PC-3 (cell line): ENCODE data around the gene LRRC57. TPM values are rescaled to one million over a fixed set of nuclear protein-coding genes. Genes with fewer than 3 reads are reported as not detected.

Experiments used
- ATAC-seq: fragments of 200-7000 bp; cut with Tn5 transposase; 2 replicates; pipeline ENCODE4 v1.9.1; 2020; ENCODE audit warnings: mild to moderate bottlenecking, moderate library complexity
- BruUV-seq: library from RNA; stranded (reverse); fragments of 400-500 nt; replicated peaks from 2 replicates; lab custom pipeline; 2021; lab: Mats Ljungman, UMichigan
- CTCF ChIA-PET: fragments of 300-600 bp; sonication (Branson Sonifier 250); formaldehyde crosslinking; loops from one replicate; lab custom pipeline; 2022; ENCODE audit warnings: antibody characterized with exemption; lab: Charles Lee
- POLR2A ChIA-PET: fragments of 300-600 bp; sonication (Branson Sonifier 250); formaldehyde crosslinking; loops from one replicate; lab custom pipeline; 2022; ENCODE audit warnings: antibody characterized with exemption; ENCODE audit not compliant: unreplicated experiment; lab: Charles Lee
- DNase-seq: peaks from one replicate; pipeline ENCODE4 v3.0.0-alpha.2; 2015
- H2AFZ ChIP-seq: fragments of 300-600 bp; sonication (generic); 2 replicates; pipeline ENCODE4 v1.6.0; 2016; ENCODE audit warnings: antibody characterized with exemption, low read length
- H3F3A ChIP-seq: fragments of 300-600 bp; sonication (generic); one replicate; pipeline ENCODE4 v1.6.0; 2017; ENCODE audit warnings: antibody characterized with exemption, low read length, control low read depth, mild to moderate bottlenecking; ENCODE audit not compliant: unreplicated experiment
- H3K27ac ChIP-seq: fragments of 300-600 bp; sonication (generic); 2 replicates; pipeline ENCODE4 v1.5.1; 2016; ENCODE audit warnings: mild to moderate bottlenecking, low read length
- H3K27me3 ChIP-seq: fragments of 300-600 bp; sonication (generic); 2 replicates; pipeline ENCODE4 v1.6.1; 2016; ENCODE audit warnings: low read length, mixed read lengths
- H3K36me3 ChIP-seq: fragments of 300-600 bp; sonication (generic); 2 replicates; pipeline ENCODE4 v1.6.1; 2016; ENCODE audit warnings: low read depth, mixed run types, low read length, mixed read lengths
- H3K4me1 ChIP-seq: fragments of 300-600 bp; sonication (generic); 2 replicates; pipeline ENCODE4 v1.5.1; 2016; ENCODE audit warnings: low read length; ENCODE audit not compliant: insufficient read depth
- H3K4me2 ChIP-seq: fragments of 300-600 bp; sonication (generic); 2 replicates; pipeline ENCODE4 v1.6.0; 2016; ENCODE audit warnings: low read length
- H3K4me3 ChIP-seq: fragments of 300-600 bp; sonication (generic); 2 replicates; pipeline ENCODE4 v1.5.1; 2016; ENCODE audit warnings: mild to moderate bottlenecking, low read length, mixed read lengths
- H3K79me2 ChIP-seq: fragments of 300-600 bp; sonication (generic); 2 replicates; pipeline ENCODE4 v1.6.1; 2017; ENCODE audit warnings: low read length, mixed read lengths
- H3K9ac ChIP-seq: fragments of 300-600 bp; sonication (generic); 2 replicates; pipeline ENCODE4 v1.6.0; 2016; ENCODE audit warnings: mild to moderate bottlenecking, low read length
- H3K9me2 ChIP-seq: fragments of 300-600 bp; sonication (generic); replicated peaks from 2 replicates; pipeline ENCODE4 v1.6.1; 2016; ENCODE audit warnings: mixed run types, low read length, mixed read lengths
- H3K9me3 ChIP-seq: fragments of 300-600 bp; sonication (generic); 2 replicates; pipeline ENCODE4 v1.6.1; 2016; ENCODE audit warnings: low read length, mixed read lengths
- H4K20me1 ChIP-seq: fragments of 300-600 bp; sonication (generic); 2 replicates; pipeline ENCODE4 v1.6.1; 2016; ENCODE audit warnings: low read length, mixed read lengths
- CTCF ChIP-seq: fragments of 300-600 bp; sonication (generic); conservative IDR thresholded peaks from 2 replicates; pipeline ENCODE4 v1.5.1; 2017; ENCODE audit warnings: antibody characterized with exemption, low read depth, mild to moderate bottlenecking, low read length
- EZH2 ChIP-seq: fragments of 300-600 bp; sonication (generic); IDR thresholded peaks from one replicate; pipeline ENCODE4 v1.6.1; 2017; ENCODE audit warnings: antibody characterized with exemption, mild to moderate bottlenecking, low read length; ENCODE audit not compliant: unreplicated experiment
- EZH2phosphoT487 ChIP-seq: fragments of 300-600 bp; sonication (generic); IDR thresholded peaks from 2 replicates; pipeline ENCODE4 v1.6.1; 2018; ENCODE audit warnings: mild to moderate bottlenecking, antibody characterized with exemption, low read length, borderline replicate concordance
- intact Hi-C: fragments of 100-400 bp; cut with micrococcal nuclease; formaldehyde crosslinking; loops from 2 replicates; pipeline ENCODE4 v1.9.0; 2023
- total RNA-seq: library from RNA; depleted of rRNA; stranded (reverse); fragments of >200 nt; gene quantifications from 2 replicates; pipeline ENCODE4 v1.2.3, GENCODE V29; 2014

LRRC57 gene
- total RNA-seq, 1 experiment from 2014 or later: 9.1 TPM

- Histone ChIP-seq H3K9me3 (no peaks in the 10 kb centered on the region), H4K20me1 (no peaks in the 10 kb centered on the region), H3F3A (no peaks in the 10 kb centered on the region), H3K9ac (no peak overlapping the region), H3K4me3 (peak overlapping the region; percentile 56), H3K27me3 (no peaks in the 10 kb centered on the region), H3K4me1 (peaks cover 11% of the 10 kb centered on the region), H2AFZ (peak overlapping the region; percentile 62), H3K36me3 (no peaks in the 10 kb centered on the region), H3K9me2 (no peaks in the 10 kb centered on the region), H3K4me2 (peak overlapping the region; percentile 73), H3K79me2 (peaks cover under 1% of the 10 kb centered on the region; the same call in 1 of the 2 replicates), H3K27ac (no peak overlapping the region)
- DNase-seq (peak; percentile 76), ATAC-seq (peak; percentile 98)
- no TSS peak for BruUV-seq
- intact Hi-C loops: loop anchor here (2.0 to 5.0 kb wide), 2 partner anchors 34 to 70 kb away; partner anchors contain the start of genes HAUS2 and LRRC57
- ChIA-PET POLR2A (interaction anchor here (0.5 to 1.4 kb wide), 3 partner anchors 10 to 145 kb away, joined by 3 to 9 read pairs (median 4); no protein-coding TSS in a partner anchor), CTCF (no interaction called here)
- TF ChIP-seq CTCF: no peak
- TF ChIP-seq EZH2: no peak
- TF ChIP-seq EZH2phosphoT487: no peak
Observed at GRCh38 chr15:42581272-42581730, 32.7 kb upstream of the LRRC57 start.

GRCh38 chr15:42578984-42579537 lies 30.5 kb upstream of the LRRC57 start:
- ATAC-seq (no peak), DNase-seq (no peak)
- TF ChIP-seq EZH2: no peak
- TF ChIP-seq EZH2phosphoT487: no peak
- no peak for TF ChIP-seq CTCF
- Histone ChIP-seq H3K27me3 (no peaks in the 10 kb centered on the region), H3K9ac (no peak overlapping the region), H2AFZ (no peak overlapping the region), H4K20me1 (no peaks in the 10 kb centered on the region), H3F3A (no peaks in the 10 kb centered on the region), H3K4me1 (peaks cover 24% of the 10 kb centered on the region), H3K9me2 (no peaks in the 10 kb centered on the region), H3K27ac (no peak overlapping the region), H3K4me2 (no peak overlapping the region), H3K9me3 (no peaks in the 10 kb centered on the region), H3K4me3 (no peak overlapping the region), H3K79me2 (peaks cover 4% of the 10 kb centered on the region; the same call in 1 of the 2 replicates), H3K36me3 (no peaks in the 10 kb centered on the region)
- intact Hi-C loops: no loop called here
- ChIA-PET POLR2A (no interaction called here), CTCF (no interaction called here)
- BruUV-seq: no TSS peak

GRCh38 chr15:42577514-42578031 lies 29.0 kb upstream of the LRRC57 start:
- Histone ChIP-seq H2AFZ (no peak overlapping the region), H3K27me3 (no peaks in the 10 kb centered on the region), H3K9ac (no peak overlapping the region), H3K4me3 (no peak overlapping the region), H3K27ac (no peak overlapping the region), H3K4me2 (no peak overlapping the region), H3F3A (no peaks in the 10 kb centered on the region), H3K36me3 (no peaks in the 10 kb centered on the region), H3K9me2 (no peaks in the 10 kb centered on the region), H3K9me3 (no peaks in the 10 kb centered on the region), H3K79me2 (peaks cover 4% of the 10 kb centered on the region; the same call in 1 of the 2 replicates), H3K4me1 (peaks cover 24% of the 10 kb centered on the region), H4K20me1 (no peaks in the 10 kb centered on the region)
- no TSS peak for BruUV-seq
- DNase-seq: no peak
- ChIA-PET CTCF (no interaction called here), POLR2A (no interaction called here)
- TF ChIP-seq EZH2phosphoT487 (no peak), CTCF (no peak), EZH2 (no peak)
- intact Hi-C loops: no loop called here
- no peak for ATAC-seq
